Kidney (tissue), 14 donors: Measurements from ENCODE around the gene TTC39C. TPM values are rescaled to one million over a fixed set of nuclear protein-coding genes. Genes with fewer than 3 reads are reported as not detected.
"Not testable (repeated sequence)": the region's sequence is repeated elsewhere in the genome, so short reads cannot be mapped to it uniquely, and the experiment has no call there.

Experiments used
- DNase-seq, 5 donors: peaks; one replicate each; pipeline ENCODE4 v3.0.0-alpha.2; 2013 to 2020
- FAIRE-seq: peaks from 2 replicates; lab custom pipeline; 2012; peaks lifted over from hg19 to GRCh38; lab: Jason Lieb, UNC
- H3K27ac ChIP-seq, 2 donors: one replicate each; pipeline ENCODE4 v1.7.0; 2013; ENCODE audit warnings: low read depth in 2 of 2, low read length in 2 of 2, inconsistent platforms in 1 of 2
- H3K27me3 ChIP-seq: one replicate; pipeline ENCODE4 v1.7.1; 2013; ENCODE audit warnings: low read length, inconsistent platforms; ENCODE audit not compliant: control insufficient read depth, insufficient read depth
- H3K36me3 ChIP-seq, 3 donors: one replicate each; pipeline versions ENCODE4 v1.7.0 to v1.7.1; 2013; ENCODE audit warnings: low read length in 3 of 3, control low read depth in 1 of 3, inconsistent platforms in 1 of 3; ENCODE audit not compliant: insufficient read depth in 3 of 3, control insufficient read depth in 2 of 3
- H3K4me1 ChIP-seq, 3 donors: one replicate each; pipeline versions ENCODE4 v1.7.0 to v1.7.1; 2013; ENCODE audit warnings: low read length in 3 of 3, inconsistent platforms in 1 of 3, low read depth in 1 of 3; ENCODE audit not compliant: control insufficient read depth in 2 of 3, insufficient read depth in 2 of 3
- H3K4me3 ChIP-seq, 3 donors: one replicate each; pipeline versions ENCODE4 v1.7.0 to v1.8.1; 2013; ENCODE audit warnings: low read length in 3 of 3, control low read depth in 1 of 3, inconsistent platforms in 1 of 3
- H3K9ac ChIP-seq, 3 donors: one replicate each; pipeline versions ENCODE4 v1.7.0 to v1.7.1; 2013; ENCODE audit warnings: low read length in 3 of 3, control low read depth in 1 of 3, inconsistent platforms in 1 of 3
- H3K9me3 ChIP-seq, 3 donors: one replicate each; pipeline versions ENCODE4 v1.7.0 to v1.7.1; 2013; ENCODE audit warnings: low read length in 3 of 3, control low read depth in 1 of 3, inconsistent platforms in 1 of 3; ENCODE audit not compliant: control insufficient read depth in 2 of 3, insufficient read depth in 1 of 3
- CTCF ChIP-seq: IDR thresholded peaks from 3 replicates; pipeline ENCODE4 v1.5.1; 2012; ENCODE audit warnings: mild to moderate bottlenecking, moderate library complexity, borderline replicate concordance; ENCODE audit not compliant: insufficient read depth; ENCODE audit errors: extremely low read depth
- intact Hi-C: fragments of 100-400 bp; cut with DNase I; formaldehyde crosslinking; loops from one replicate; pipeline ENCODE4 v1.11.1; 2022
- polyA plus RNA-seq: library from polyadenylated mRNA; stranded (reverse); fragments of 350-450 nt; fragmentation: Illumina TruSeq; extraction: RNeasy Lipid Tissue Mini Kit (QIAGEN cat#74804); gene quantifications from one replicate; pipeline ENCODE4 v1.2.3, GENCODE V29; 2014; ENCODE audit warnings: low read depth, low replicate concordance; ENCODE audit not compliant: insufficient read depth
- total RNA-seq: library from RNA; stranded (reverse); fragmentation: NEBNext Ultra II Directional; extraction: Animal tissue kit (Norgen Biotek cat#: 25700); gene quantifications from one replicate; pipeline ENCODE4 v1.2.1, GENCODE V29; 2021
- donor health status: control.
- donor health status: control.
- donor health status: control.
- donor health status: control.
- donor health status: control.
- donor health status: DM: yes; HTN: yes; CAD: no.
- donor health status: Normal renal cell carcinoma (clear cell type).

The TTC39C gene
- total and polyA plus RNA-seq, 2 donors from 2014 or later = 2.8 to 17.4 TPM

DNA sequence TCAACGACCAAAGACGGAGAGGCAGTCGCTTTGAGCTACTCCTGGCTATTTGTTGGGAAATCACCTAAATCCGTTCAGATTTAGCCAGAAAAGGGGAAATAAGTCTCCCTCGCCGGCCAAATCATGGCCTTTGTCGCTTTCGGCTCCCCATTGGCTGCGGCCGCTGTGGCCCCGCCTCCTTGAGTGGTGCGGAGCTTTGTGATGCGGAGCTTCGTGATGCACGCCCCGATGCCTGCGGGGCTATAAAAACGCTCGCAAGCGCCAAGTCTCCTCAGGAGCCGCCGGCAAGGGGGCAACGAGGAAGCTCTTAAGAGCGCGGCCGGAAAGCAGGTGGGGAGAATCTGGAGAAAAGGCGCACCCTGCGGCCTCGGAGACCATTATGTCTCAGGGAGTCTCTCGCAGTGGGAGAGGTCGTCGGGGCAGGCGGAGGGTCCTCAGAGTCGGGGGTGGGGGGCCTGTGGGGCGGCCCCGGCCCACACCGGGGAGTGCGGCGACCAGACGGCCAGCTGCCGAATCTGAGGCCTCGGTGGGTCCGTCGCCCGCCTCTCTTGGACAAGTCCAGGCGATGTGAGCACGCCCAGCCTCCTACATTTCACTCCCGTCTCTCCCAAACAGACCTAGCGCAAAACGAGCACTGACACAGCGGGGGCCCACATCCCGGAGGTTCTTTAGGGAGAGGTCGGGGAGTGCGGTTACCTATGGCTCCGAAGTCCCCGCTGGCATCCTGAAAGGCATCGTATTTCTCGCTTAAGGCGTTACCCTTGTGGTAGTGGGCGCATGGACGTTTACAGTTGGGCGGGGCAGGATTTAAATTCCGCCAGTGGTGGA lies 124.4 kb downstream of the TTC39C start, which contains the start of gene CABYR:
CABYR (plus strand) TSS at position 274 of the 828 bp plus-strand sequence. CDS start 4,053 bp downstream, outside the sequence.
- peak; percentile 86 to 93 (median 86) for DNase-seq

GRCh38 chr18:24140697-24141096 lies 126.1 kb downstream of the TTC39C start:
- Histone ChIP-seq H3K4me3 (no peak overlapping the region), H3K27ac (no peak overlapping the region), H3K4me1 (peaks cover 0 to 3% (median 2%) of the 10 kb centered on the region in 3 donors), H3K9me3 (no peaks in the 10 kb centered on the region), H3K9ac (no peak overlapping the region), H3K27me3 (no peaks in the 10 kb centered on the region), H3K36me3 (no peaks in the 10 kb centered on the region)
- intact Hi-C loops = no loop called here
- DNase-seq (no peak), FAIRE-seq (no peak)
- no peak for TF ChIP-seq CTCF

More for the DNA sequence above, 124.4 kb downstream of the TTC39C start, which contains the start of gene CABYR:
- Histone ChIP-seq H3K27ac (no peak within 1 kb of the TSS), H3K4me3 (peak within 1 kb of the TSS; percentile 80), H3K9me3 (no peaks in the 10 kb centered on the region), H3K36me3 (no peaks in the 10 kb centered on the region), H3K4me1 (peaks cover 0 to 3% (median 2%) of the 10 kb centered on the region in 3 donors), H3K27me3 (no peaks in the 10 kb centered on the region), H3K9ac (peak within 1 kb of the TSS; percentile 26 to 85 (median 35))
- no peak for TF ChIP-seq CTCF
- no peak for FAIRE-seq
- intact Hi-C loops = no loop called here

DNA sequence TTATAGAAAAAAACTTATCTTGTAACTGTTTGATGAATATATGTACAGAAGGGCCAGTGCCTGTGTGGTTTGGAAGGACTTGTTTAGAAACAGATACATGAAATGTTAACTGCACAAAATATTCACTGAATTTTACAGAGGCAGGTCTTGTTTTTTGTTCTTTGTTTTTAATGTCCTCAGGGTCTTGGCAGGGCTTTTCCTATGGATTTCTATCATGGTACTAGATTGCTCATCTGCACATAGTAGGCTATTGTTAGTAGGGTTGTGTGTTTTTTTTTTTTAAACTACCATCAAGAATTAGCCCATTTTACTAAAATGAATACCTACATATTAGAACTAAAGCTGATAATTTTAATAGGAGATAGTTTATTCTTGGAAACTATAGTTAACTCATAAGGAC lies 127.8 kb downstream of the TTC39C start:
- Histone ChIP-seq H3K9me3 (no peaks in the 10 kb centered on the region), H3K4me1 (peaks cover 0 to 3% (median 2%) of the 10 kb centered on the region in 3 donors), H3K27ac (no peak overlapping the region), H3K4me3 (no peak overlapping the region), H3K36me3 (no peaks in the 10 kb centered on the region), H3K9ac (no peak overlapping the region), H3K27me3 (no peaks in the 10 kb centered on the region)
- TF ChIP-seq CTCF = no peak
- intact Hi-C loops = no loop called here
- no peak for FAIRE-seq
- no peak for DNase-seq

DNA sequence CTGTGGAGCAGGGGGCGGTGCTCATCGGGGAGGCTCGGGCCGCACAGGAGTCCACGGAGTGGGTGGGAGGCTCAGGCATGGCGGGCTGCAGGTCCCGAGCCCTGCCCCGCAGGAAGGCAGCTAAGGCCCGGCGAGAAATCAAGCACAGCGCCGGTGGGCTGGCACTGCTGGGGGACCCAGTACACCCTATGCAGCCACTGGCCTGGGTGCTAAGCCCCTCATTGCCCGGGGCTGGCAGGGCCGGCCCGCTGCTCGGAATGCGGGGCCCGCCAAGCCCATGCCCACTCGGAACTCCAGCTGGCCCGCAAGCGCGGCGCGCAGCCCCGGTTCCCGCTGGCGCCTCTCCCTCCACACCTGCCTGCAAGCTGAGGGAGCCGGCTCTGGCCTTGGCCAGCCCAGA lies 135.0 kb downstream of the TTC39C start:
- H3K4me1 ChIP-seq, H3K27ac ChIP-seq: not testable (repeated sequence)

More for the DNA sequence above, 135.0 kb downstream of the TTC39C start:
- H3K4me3 ChIP-seq, DNase-seq, H3K36me3 ChIP-seq, H3K27me3 ChIP-seq, H3K9me3 ChIP-seq, intact Hi-C loops, H3K9ac ChIP-seq, FAIRE-seq: not testable (repeated sequence)
